22Rv1 (cell line): ENCODE data around the gene ZNF841.

Experiments used
- ZFX ChIP-seq: fragments of 450-650 bp; IDR thresholded peaks from 2 replicates; pipeline ENCODE4 v1.6.1; 2017; ENCODE audit warnings: antibody characterized with exemption, borderline replicate concordance
- TF ChIP-seq, protein P1 (sequence below): fragments of 450-650 bp; IDR thresholded peaks from 2 replicates; pipeline ENCODE4 v1.5.1; 2017; ENCODE audit warnings: mild to moderate bottlenecking

DNA sequence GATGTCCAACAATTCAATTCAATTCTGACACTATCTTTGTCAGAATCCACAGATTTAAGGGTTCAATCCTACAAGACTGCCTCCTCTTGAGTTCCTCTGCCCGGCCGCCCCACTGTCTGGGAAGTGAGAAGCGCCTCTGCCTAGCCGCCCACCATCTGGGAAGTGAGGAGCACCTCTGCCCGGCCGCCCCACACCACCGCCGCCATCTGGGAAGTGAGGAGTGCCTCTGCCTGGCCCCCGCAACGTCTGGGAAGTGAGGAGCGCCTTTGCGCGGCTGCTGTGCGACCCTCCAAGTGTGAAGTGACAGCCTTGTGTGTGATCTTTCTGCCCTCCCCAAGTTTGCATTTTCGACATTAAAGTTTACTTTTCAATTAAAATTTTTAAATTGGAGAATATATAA lies 73.4 kb downstream of the ZNF841 start:
- TF ChIP-seq, protein P1, sequence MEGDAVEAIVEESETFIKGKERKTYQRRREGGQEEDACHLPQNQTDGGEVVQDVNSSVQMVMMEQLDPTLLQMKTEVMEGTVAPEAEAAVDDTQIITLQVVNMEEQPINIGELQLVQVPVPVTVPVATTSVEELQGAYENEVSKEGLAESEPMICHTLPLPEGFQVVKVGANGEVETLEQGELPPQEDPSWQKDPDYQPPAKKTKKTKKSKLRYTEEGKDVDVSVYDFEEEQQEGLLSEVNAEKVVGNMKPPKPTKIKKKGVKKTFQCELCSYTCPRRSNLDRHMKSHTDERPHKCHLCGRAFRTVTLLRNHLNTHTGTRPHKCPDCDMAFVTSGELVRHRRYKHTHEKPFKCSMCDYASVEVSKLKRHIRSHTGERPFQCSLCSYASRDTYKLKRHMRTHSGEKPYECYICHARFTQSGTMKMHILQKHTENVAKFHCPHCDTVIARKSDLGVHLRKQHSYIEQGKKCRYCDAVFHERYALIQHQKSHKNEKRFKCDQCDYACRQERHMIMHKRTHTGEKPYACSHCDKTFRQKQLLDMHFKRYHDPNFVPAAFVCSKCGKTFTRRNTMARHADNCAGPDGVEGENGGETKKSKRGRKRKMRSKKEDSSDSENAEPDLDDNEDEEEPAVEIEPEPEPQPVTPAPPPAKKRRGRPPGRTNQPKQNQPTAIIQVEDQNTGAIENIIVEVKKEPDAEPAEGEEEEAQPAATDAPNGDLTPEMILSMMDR: no peak
- no peak for TF ChIP-seq ZFX
